Transverse colon (tissue), 4 donors: Measurements from ENCODE around the gene GALM.

Experiments
- CTCF ChIP-seq, 5 experiments: fragments of 200-600 bp in 3 of 5; fragments of 450-650 bp in 2 of 5; sonication (generic) in 3 of 5; IDR thresholded peaks; 1 replicate in 2 of 5; 2 replicates in 3 of 5; pipeline ENCODE4 v1.5.1; 2016 to 2017; ENCODE audit warnings: antibody characterized with exemption in 5 of 5, inconsistent platforms in 3 of 5, mild to moderate bottlenecking in 2 of 5, moderate library complexity in 1 of 5
- POLR2A ChIP-seq: fragments of 450-650 bp; IDR thresholded peaks from one replicate; pipeline ENCODE4 v1.6.1; 2016; ENCODE audit warnings: antibody characterized with exemption, mild to moderate bottlenecking, moderate library complexity
- POLR2AphosphoS5 ChIP-seq, 3 donors: sonication (generic); formaldehyde crosslinking; IDR thresholded peaks; one replicate each; pipeline ENCODE4 v1.6.1; 2016; ENCODE audit warnings: antibody characterized with exemption in 3 of 3

GRCh38 chr2:38621018-38621417, 44.9 kb upstream of the GALM start:
- TF ChIP-seq CTCF (IDR thresholded peaks at IDR 0.05) (no peak), POLR2A (no peak), POLR2AphosphoS5 (IDR thresholded peaks at IDR 0.05) (no peak)
